ENCODE measurements around the gene FAM186B. TPM values are rescaled to one million over a fixed set of nuclear protein-coding genes. Genes with fewer than 3 reads are reported as not detected.

The FAM186B gene
- polyA plus RNA-seq, 2 of the 4 experiments (the other 2 are of a cell fraction) = 0.04 to 0.08 TPM

GRCh38 chr12:49604856-49605255, 583 bp downstream of the FAM186B start:
- Histone ChIP-seq H3K4me3 (no peak overlapping the region), H3K27ac (no peak overlapping the region), H3K4me1 (no peaks in the 10 kb centered on the region), H3K4me2 (no peak overlapping the region), H3K9me3 (no peaks in the 10 kb centered on the region)
- 77% methylated on average over 5 of the region's 5 CpGs for WGBS (ENCODE audit: missing lambda C conversion rate)
- DNase-seq (ENCODE audit: low read depth in 1 of 2, low spot score in 1 of 2) (no peak), FAIRE-seq (no peak), ATAC-seq (no peak)
- no peak for TF ChIP-seq HDAC2 (IDR thresholded peaks at IDR 0.05)
- TF ChIP-seq BCL3 (IDR thresholded peaks at IDR 0.05) = no peak
- no peak for TF ChIP-seq MYC (IDR thresholded peaks at IDR 0.05; ENCODE audit: borderline replicate concordance, low read length)
- TF ChIP-seq RNF2 (IDR thresholded peaks at IDR 0.05; ENCODE audit: borderline replicate concordance, low read depth) = no peak
- no peak for TF ChIP-seq USF2 (IDR thresholded peaks at IDR 0.05)
- no peak for TF ChIP-seq NFE2L2 (conservative IDR thresholded peaks at IDR 0.05; ENCODE audit: low read length)
- TF ChIP-seq PBX3 (IDR thresholded peaks at IDR 0.05) = no peak
- no peak for TF ChIP-seq CTCF (IDR thresholded peaks at IDR 0.05)
- TF ChIP-seq KDM1A (IDR thresholded peaks at IDR 0.05; ENCODE audit: low read depth) = no peak
- TF ChIP-seq POLR2AphosphoS2 (conservative IDR thresholded peaks at IDR 0.05; ENCODE audit: low read length) = no peak
- CTCF ChIA-PET = interaction anchor here (1.1 to 4.7 kb wide), 2 partner anchors 24 to 32 kb away, joined by 3 to 19 read pairs; no protein-coding TSS in a partner anchor
- POLR2A ChIA-PET = interaction anchor here (1.3 kb wide), 1 partner anchor 18 kb away, joined by 6 read pairs; the partner anchor contains the start of gene PRPF40B

- TF ChIP-seq POLR2AphosphoS2 (conservative IDR thresholded peaks at IDR 0.05; ENCODE audit: low read length) = no peak
- no peak for TF ChIP-seq ESRRA (IDR thresholded peaks at IDR 0.05; ENCODE audit: borderline replicate concordance, low read length)
- no peak for TF ChIP-seq EHF (CRISPR knock-in tag; IDR thresholded peaks at IDR 0.05)
- no peak for TF ChIP-seq REST (IDR thresholded peaks at IDR 0.05)
- no peak for TF ChIP-seq GATA3 (IDR thresholded peaks at IDR 0.05; ENCODE audit: borderline replicate concordance)
- no peak for TF ChIP-seq TFCP2L1 (CRISPR knock-in tag; IDR thresholded peaks at IDR 0.05)
- TF ChIP-seq HOXB13 (CRISPR knock-in tag; IDR thresholded peaks at IDR 0.05; ENCODE audit: low read depth) = no peak
- no peak for TF ChIP-seq NR3C1 (IDR thresholded peaks at IDR 0.05)
- TF ChIP-seq CEBPB (IDR thresholded peaks at IDR 0.05) = no peak
- no peak for TF ChIP-seq SMC3 (IDR thresholded peaks at IDR 0.05)
- TF ChIP-seq USF2 (IDR thresholded peaks at IDR 0.05) = no peak
- TF ChIP-seq ZSCAN20 (CRISPR knock-in tag; IDR thresholded peaks at IDR 0.05) = no peak
- no peak for TF ChIP-seq CHD4 (IDR thresholded peaks at IDR 0.05; ENCODE audit: borderline replicate concordance)
- no peak overlapping the region for H3K4me3 ChIP-seq
- no peak overlapping the region for H3K4me2 ChIP-seq
- no peaks in the 10 kb centered on the region for H3K4me1 ChIP-seq
- ChIA-PET CTCF (interaction anchor here (0.8 to 4.7 kb wide), 7 partner anchors 23 to 272 kb away, joined by 3 to 19 read pairs (median 4); partner anchors contain the start of gene TMBIM6), POLR2A (no interaction called here)
- ATAC-seq (no peak), DNase-seq (ENCODE audit: low read depth in 1 of 2, low spot score in 1 of 2) (no peak), FAIRE-seq (no peak)
- no peaks in the 10 kb centered on the region for H3K9me3 ChIP-seq
- WGBS (ENCODE audit: missing lambda C conversion rate) = 100% methylated on average over 1 of the region's 1 CpG
- no peak overlapping the region for H3K27ac ChIP-seq
Measured at GRCh38 chr12:49603721-49604120, 1.7 kb downstream of the FAM186B start.

Measured in A549 (cell line).